ENCODE measurements around the gene RELCH.

RELCH gene

DNA sequence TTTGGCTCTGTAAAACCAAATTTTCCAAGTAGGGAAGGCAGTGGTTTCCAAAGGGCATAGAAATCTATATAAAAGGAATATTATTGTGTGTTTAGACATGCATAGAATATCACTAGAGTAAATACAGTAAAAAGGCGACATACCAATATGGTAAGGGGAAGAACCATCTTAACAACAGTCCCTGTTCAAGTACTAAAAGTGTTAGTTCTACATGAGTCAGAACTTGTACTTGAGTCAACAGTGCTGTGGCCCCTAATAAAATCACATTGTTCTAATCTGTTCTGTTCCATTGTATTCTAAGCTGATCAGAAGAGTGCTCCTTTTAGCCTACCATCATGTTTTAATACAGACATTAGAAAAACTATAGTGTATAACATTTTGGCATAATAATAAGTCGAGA is 102.0 kb downstream of the RELCH start:
- no peak for DNase-seq (ENCODE audit: low read depth)
- TF ChIP-seq, protein P1, sequence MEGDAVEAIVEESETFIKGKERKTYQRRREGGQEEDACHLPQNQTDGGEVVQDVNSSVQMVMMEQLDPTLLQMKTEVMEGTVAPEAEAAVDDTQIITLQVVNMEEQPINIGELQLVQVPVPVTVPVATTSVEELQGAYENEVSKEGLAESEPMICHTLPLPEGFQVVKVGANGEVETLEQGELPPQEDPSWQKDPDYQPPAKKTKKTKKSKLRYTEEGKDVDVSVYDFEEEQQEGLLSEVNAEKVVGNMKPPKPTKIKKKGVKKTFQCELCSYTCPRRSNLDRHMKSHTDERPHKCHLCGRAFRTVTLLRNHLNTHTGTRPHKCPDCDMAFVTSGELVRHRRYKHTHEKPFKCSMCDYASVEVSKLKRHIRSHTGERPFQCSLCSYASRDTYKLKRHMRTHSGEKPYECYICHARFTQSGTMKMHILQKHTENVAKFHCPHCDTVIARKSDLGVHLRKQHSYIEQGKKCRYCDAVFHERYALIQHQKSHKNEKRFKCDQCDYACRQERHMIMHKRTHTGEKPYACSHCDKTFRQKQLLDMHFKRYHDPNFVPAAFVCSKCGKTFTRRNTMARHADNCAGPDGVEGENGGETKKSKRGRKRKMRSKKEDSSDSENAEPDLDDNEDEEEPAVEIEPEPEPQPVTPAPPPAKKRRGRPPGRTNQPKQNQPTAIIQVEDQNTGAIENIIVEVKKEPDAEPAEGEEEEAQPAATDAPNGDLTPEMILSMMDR (IDR thresholded peaks at IDR 0.05; ENCODE audit: low read depth, low read length, missing control alignments) = no peak
- in situ Hi-C loops (cut with HindIII; ENCODE audit: low sequenced_read_pairs) = no loop called here
- H3K4me3 ChIP-seq (ENCODE audit: low read depth, low read length) = no peak overlapping the region

DNA sequence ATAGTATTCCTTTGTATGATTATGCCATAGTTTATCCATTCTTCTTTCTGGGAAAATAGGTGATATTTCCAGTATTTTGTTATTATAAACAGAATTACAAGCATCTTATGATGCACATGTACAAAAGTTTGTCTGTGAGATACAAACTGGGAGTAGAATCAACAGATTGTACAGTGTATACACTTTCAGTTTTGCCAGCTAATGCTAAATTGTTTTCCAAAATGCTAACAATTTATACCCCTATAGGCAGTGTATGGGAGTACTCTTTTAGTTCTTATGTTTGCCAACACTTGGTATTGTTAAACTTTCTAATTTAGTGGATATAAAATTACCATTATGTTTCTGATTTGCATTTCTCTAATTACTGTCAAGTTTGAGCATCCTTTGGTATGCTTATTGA is 107.0 kb downstream of the RELCH start:
- DNase-seq (ENCODE audit: low read depth) = no peak

DNA sequence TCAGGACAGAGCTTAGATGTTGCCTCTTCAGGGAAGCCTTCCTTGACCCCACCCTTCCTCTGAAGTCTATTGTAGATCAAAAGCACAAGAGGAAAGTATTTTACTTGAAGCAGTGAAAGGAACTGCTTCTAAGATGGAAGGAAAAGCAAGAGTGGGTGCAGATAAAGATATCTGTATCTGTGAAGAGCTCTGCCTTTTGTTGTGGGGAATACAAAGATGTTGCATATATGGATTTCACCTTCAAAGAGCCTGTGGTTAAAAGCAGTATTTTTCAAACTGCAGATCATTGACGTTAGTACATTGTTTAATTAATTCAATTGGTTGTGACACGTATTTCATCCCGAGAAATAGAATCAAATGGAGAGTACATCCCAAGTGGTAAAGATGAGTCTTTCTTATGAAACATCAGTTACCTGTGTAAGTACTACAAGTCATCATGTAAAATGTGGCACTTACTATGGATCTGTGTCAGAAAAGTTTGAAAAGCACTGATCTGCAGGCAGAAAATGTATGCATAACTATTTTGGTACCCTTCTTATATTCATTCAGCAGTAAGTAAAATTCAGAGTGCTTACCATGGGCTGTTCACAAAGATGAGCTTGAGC is 113.4 kb downstream of the RELCH start:
- in situ Hi-C loops (cut with HindIII; ENCODE audit: low sequenced_read_pairs) = no loop called here
- TF ChIP-seq, protein P1 (IDR thresholded peaks at IDR 0.05; ENCODE audit: low read depth, low read length, missing control alignments) = no peak
- DNase-seq (ENCODE audit: low read depth) = no peak
- H3K4me3 ChIP-seq (ENCODE audit: low read depth, low read length) = no peak overlapping the region

More for the DNA sequence above, 107.0 kb downstream of the RELCH start:
- no peak overlapping the region for H3K4me3 ChIP-seq (ENCODE audit: low read depth, low read length)
- in situ Hi-C loops (cut with HindIII; ENCODE audit: low sequenced_read_pairs) = no loop called here
- TF ChIP-seq, protein P1 (IDR thresholded peaks at IDR 0.05; ENCODE audit: low read depth, low read length, missing control alignments) = no peak

DNA sequence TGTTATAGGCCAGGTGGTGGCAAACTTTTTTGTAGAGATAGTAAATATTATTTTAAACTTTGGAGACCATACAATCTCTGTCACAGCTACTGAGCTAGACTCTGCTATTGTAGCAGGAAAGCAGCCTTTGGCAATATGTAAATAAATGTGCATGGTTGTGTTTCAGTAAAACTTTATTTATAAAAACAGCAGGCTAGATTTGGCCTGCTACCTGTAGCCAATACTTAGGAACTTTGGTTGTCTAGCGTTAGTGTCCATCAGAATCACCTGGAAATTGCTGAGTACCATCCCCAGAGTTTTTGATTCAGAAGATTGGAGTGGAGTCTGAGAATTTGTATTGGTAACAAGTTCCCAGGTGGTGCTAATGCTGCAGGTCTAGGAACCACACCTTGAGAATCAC is 114.3 kb downstream of the RELCH start:
- TF ChIP-seq, protein P1 (IDR thresholded peaks at IDR 0.05; ENCODE audit: low read depth, low read length, missing control alignments) = no peak
- DNase-seq (ENCODE audit: low read depth) = no peak
- in situ Hi-C loops (cut with HindIII; ENCODE audit: low sequenced_read_pairs) = no loop called here
- no peak overlapping the region for H3K4me3 ChIP-seq (ENCODE audit: low read depth, low read length)

DNA sequence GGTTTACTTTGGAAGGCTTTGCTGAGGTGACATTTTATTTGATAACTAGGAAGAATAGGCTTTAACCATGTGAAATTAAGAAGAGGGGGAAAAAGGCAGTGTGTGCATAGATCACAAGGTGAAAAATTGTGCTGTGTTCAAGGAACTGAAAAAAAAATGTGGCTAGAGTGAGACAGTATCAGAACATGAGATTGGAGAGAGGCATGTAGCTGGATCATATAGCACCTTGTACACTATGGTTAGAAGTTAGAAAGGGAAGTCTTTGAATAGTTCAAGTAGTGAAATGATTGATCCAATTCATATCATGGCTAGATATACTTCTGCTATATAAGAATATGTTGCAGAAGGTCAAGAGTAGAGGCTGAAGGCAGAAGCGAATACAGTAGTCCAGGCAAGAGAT is 125.8 kb downstream of the RELCH start:
- TF ChIP-seq, protein P1 (IDR thresholded peaks at IDR 0.05; ENCODE audit: low read depth, low read length, missing control alignments) = no peak
- in situ Hi-C loops (cut with HindIII; ENCODE audit: low sequenced_read_pairs) = no loop called here
- no peak overlapping the region for H3K4me3 ChIP-seq (ENCODE audit: low read depth, low read length)
- no peak for DNase-seq (ENCODE audit: low read depth)

DNA sequence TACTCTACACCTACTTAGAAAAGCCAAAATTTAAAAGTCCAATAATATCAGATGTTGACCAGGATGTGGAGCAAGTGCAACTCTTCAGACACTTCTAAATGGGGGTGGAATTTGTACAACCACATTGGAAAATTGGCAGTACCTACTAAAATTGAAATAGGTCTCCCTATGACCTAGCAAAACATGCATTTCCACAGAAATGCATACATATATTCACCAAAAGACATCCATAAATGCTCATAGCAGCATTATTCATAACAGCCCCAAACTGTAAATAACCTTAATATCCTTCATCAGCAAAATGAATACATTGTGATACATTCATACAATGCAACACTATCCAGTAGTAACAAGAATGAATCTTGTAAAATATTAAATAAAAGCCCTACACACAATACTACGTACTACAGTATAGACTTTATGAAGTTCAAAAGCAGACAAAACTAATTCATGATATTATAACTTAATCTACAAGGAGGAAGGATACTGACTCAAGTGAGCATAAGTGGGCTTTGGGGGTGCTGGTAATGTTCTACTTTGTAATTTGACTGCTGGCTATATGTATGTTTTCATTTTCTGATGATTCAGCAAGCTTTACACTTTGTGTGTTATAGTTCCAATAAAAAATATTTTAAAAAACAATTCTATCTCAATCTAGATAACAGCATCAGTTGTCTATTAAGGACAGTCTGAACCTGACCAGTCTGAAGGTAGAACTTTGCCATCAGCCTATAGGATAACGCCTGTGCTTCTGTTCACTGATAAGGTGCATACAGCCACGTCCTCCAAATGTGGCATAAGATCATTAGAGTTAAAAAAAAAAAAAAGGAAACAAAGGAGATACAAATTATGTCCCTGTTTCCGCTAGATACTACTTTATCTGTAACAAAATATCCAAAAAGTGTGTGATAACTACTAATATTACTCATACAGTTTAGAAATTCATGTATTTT is 131.4 kb downstream of the RELCH start:
- H3K4me3 ChIP-seq (ENCODE audit: low read depth, low read length) = no peak overlapping the region
- TF ChIP-seq, protein P1 (IDR thresholded peaks at IDR 0.05; ENCODE audit: low read depth, low read length, missing control alignments) = no peak
- DNase-seq (ENCODE audit: low read depth) = no peak
- in situ Hi-C loops (cut with HindIII; ENCODE audit: low sequenced_read_pairs) = no loop called here
